AG09319 (cell line): ENCODE measurements around the gene DUOX2.

Experiments used
- DNase-seq: peaks from one replicate; pipeline ENCODE4 v3.0.0-alpha.2; 2010; ENCODE audit warnings: low read depth; ENCODE audit errors: extremely low read depth
- CTCF ChIP-seq: IDR thresholded peaks from 2 replicates; pipeline ENCODE4 v1.5.1; 2011; ENCODE audit warnings: low read depth, mild to moderate bottlenecking, inconsistent platforms, low read length, moderate library complexity

DUOX2 gene

GRCh38 chr15:45114076-45114750 is at the start of gene DUOX2, which contains the start of gene DUOXA2:
Gene DUOX2 (minus strand): TSS chr15:45114172. CDS start chr15:45113411, 761 bp downstream.
Gene DUOXA2 (plus strand): TSS chr15:45114326. CDS start chr15:45114606, 280 bp downstream.
- TF ChIP-seq CTCF: no peak
- DNase-seq: no peak

- DNase-seq: no peak
- TF ChIP-seq CTCF: no peak
Observed at GRCh38 chr15:45163508-45163856, 49.5 kb upstream of the DUOX2 start.

GRCh38 chr15:45162771-45163507 is 49.0 kb upstream of the DUOX2 start:
- DNase-seq: peak; percentile 63

GRCh38 chr15:45161666-45162065 is 47.7 kb upstream of the DUOX2 start:
- TF ChIP-seq CTCF: no peak
- DNase-seq: no peak

More at GRCh38 chr15:45162771-45163507, 49.0 kb upstream of the DUOX2 start:
- peak; percentile 97 for TF ChIP-seq CTCF

GRCh38 chr15:45157974-45158373 is 44.0 kb upstream of the DUOX2 start:
- no peak for TF ChIP-seq CTCF
- DNase-seq: peak; percentile 35

- TF ChIP-seq CTCF: no peak
- DNase-seq: peak; percentile 22
Observed at GRCh38 chr15:45156744-45157455, 42.9 kb upstream of the DUOX2 start.

GRCh38 chr15:45155739-45156138 is 41.8 kb upstream of the DUOX2 start:
- no peak for DNase-seq
- TF ChIP-seq CTCF: no peak
